Measurements from ENCODE around the gene MAX. TPM values are rescaled to one million over a fixed set of nuclear protein-coding genes. Genes with fewer than 3 reads are reported as not detected.

The MAX gene
- total RNA-seq, 1 experiment from 2014 or later, result 51.3 TPM

DNA sequence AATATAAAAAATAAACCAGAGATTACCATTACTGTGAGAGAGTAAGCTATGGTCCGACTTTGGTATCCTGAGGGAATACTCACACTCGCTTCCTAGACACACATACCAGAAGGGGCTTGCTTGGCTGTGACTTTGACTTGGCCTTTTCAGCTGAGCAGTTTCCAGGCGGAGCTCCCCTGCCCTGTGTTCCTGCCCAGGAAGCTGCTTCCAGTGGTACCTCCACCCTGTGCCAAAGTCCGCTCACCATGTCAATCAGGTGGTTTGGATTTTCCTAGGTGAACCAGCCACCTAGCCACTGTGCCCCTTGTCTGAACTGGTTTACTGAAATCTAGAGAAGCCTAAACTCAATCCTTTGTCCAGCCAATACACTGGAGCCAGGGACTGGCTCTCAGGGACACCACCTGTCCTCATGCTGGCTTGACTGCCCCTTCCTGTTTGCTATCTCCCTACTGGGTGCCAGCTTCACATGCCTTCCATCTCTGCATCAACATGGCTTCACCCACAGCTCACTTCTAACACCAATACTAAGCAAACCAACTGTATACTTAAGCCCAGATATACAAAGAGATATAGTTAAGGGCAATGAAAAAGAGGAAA, 28.6 kb downstream of the MAX start:
- DNase-seq (ENCODE audit: low read depth), result no peak

DNA sequence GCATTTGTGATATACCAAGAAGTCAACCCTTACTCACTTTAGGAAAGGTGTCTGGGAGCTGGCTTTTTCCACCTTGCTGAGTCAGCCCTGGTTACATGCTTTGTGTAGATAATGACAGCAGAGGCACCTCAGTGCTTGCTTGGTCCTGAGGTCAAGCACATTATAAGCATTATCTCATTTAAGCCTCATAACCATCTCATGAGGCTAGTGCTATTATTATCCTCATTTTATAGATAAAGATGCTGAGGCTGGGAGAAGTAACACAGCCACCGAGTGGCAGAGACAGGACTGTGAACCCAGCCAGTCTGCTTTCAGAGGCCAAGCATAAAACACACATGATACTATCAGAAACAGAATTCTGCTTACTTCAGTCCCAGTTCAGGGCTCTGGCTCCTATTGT, 29.4 kb downstream of the MAX start:
- DNase-seq (ENCODE audit: low read depth), result no peak

DNA sequence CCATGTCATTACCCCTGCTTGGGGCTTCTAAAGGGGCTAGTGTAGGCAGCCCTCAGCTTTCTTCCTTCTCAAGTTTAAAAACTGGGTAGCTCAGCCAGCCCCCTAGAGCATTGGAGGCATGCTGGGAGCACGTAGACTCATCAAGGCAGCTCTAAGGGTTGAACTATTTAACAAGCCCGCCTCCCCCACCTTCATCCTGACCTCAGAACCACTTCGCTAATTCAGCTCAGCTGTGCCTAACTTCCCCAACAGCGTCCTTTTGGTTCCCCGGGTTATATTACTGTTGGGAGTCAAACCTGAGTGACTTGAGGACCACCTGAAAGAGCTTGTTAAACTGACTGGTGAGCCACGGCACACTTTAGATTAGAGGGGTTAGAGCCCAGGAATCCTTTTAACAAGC, 30.1 kb downstream of the MAX start:
- no peak for DNase-seq (ENCODE audit: low read depth)

DNA sequence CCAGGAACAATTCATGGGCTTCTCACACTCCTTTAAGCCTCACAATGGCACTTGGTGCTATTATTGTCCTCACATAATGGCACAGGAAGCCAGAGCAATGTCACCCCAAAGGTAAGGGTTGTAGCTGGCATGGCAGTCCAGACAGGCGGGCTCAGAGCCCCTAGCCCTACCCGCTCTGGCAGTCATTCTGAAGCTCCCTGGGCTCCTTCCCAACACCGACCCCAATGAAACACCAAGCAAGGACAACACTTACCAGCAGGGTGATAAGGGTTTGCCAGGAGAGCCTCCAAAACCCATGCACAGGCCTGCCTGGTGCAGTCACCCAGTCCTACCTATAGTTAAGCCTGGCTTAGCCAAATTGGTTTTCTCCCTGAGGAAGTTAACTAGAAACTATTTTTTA, 30.8 kb downstream of the MAX start:
- DNase-seq (ENCODE audit: low read depth), result no peak

DNA sequence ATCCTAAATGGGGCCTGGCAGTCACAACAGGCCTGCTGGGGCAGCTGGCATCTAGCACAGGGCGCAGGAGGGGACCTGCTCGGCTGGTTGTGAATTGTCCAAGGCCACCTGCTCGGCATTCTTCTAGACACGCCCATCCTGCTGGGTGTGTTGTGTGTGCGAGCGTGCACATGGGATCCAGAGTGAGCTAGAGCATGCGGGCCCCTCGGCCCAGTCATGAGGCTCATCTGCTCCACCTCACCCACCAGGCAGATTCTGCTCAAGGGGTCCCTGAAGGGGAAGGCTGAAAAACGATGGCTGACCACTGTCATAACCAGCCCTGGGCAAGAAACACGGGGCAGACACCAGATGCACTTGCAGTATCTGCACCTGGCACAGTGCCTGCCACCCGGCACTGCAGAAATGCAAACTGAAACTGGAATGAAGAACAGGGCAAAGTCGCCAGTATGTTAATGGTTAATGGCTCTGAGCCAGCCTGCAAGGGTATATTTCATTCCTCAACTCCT, 31.8 kb downstream of the MAX start:
- DNase-seq (ENCODE audit: low read depth), result no peak

DNA sequence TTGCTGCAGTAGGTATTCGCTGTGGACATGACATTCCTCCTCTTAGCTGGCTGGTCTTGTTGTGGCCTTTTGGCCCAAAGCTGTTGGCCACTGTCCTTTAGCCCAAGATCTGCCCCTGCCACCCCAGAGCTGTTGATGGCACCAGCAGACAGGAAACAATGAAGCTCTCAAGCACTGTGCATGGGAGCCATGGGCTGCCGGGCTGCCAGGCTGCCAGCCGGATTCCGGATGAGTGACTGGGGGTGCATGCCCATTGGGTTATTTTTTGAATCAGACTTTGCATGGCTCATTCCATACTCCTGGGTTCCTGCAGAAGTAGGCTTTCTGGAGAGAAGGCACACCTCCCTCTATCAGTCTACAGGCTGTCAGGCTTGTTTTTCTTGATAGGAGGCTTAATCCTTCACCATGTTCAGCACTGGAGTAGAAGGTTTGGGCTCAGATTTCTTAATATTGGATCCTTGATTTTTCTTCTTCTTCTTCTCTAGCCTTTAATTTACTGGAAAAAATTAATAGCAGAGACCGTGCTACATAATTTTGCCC, 32.4 kb downstream of the MAX start:
- no peak for DNase-seq (ENCODE audit: low read depth)

DNA sequence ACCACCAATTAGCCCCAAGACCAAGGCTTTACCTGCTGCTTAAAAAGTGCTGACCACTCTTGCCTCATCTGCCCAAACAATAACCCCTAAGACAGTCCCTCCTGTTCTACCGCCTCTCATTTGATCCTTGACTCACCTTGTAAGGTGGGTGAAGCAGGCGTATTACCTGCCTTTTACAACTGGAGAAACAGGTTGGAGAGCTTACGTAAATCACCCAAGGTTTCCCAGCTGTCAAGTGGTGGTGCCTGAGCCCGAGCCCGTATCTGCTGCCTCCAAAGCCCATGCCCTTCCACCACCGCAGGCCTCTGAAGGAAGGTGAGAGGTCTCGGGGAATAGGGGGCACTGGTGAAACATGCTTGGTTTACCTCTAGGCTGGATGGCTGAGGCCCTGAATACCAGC, 36.6 kb downstream of the MAX start:
- DNase-seq (ENCODE audit: low read depth), result no peak

DNA sequence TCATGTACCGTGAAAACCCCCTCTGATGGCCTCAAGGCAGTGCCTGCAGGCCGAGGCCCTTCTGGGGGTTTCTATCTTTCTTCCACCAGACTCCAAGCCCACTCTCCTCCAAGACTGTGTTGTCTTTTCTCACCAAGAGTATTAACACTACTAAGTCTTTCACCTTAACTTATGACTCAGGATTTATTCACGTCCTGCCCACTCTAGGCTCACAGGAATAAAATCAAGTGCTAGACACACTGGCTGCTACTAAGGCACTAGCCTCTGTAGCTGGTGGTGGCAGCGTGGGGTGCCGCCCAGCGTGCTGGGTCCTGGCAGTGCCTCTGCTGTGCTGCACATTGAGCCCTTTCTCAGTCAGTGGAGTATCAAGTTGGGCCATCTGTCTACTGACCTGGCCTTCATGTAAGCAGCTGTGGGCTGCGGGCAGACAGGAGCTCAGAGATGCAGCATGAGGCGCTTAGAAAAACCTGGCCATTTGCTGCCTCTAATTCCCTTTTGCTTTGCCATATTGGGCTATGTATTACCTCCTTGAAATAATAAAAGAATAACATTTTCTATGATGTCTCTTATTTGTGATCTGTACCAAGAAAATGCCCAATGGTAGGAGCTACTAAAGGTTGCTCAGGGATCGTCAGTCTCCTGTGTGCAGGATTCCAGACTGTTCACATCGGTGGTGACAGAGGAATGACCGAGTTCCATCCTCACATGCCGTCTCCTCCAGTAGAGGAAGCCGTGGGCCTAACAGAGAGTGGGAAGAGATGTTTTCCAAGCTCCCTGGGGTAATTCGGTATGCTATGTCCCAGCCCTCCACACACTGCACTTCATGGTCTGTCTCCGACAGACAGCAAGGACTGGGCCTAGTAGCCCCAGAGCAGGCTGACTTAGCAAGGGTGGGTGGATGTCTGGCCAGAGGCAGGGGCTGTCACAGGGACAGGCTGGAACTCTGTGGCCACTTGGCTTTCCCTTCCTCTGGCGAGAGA, 39.9 kb downstream of the MAX start:
- DNase-seq (ENCODE audit: low read depth), result peak; percentile 11

DNA sequence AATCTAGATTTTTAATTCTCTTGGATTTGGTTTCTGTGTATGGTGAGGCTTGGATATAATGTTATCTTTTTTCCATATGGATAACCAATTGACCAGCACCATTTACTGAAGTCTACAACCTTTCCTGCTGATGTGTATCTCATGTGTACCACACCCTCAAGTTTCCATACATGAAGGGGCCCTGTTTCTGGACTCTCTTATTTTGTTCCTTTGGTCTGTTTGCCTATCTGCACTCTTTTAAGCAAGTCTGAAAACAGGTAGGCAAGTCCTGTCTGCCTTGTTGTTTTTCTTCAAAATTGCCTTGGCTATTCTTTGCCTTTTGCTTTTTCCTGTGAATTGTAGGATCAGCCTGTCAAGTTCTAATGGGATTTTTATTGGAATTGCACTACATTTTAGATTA, 44.6 kb downstream of the MAX start:
- DNase-seq (ENCODE audit: low read depth), result no peak

DNA sequence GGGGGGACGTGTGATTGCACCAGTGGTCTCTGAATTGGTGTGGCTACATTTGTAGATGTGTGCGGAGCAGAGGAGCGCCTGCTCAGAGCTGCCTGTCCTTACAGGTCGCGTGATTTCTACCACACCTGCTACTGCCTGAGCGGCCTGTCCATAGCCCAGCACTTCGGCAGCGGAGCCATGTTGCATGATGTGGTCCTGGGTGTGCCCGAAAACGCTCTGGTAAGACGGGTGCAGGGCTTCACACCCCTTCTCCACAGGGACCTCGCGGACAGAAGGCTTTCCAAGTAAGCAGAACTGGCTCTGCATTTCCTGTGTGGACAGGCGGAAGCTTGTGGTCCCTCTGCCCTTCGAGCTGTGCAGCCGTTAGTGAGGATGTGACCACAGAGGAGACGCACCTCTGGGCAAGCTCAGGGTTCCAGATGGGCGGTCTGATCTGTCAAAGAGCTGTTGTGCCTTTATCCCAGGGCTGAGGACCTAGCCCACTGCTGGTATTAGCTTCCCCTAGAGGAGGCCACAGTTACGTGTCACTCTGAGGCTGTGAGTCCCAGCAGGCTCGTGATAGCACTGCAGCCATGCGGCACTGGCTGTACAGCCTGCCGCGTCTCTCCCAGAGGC, 47.7 kb downstream of the MAX start:
- no peak for DNase-seq (ENCODE audit: low read depth)

DNA sequence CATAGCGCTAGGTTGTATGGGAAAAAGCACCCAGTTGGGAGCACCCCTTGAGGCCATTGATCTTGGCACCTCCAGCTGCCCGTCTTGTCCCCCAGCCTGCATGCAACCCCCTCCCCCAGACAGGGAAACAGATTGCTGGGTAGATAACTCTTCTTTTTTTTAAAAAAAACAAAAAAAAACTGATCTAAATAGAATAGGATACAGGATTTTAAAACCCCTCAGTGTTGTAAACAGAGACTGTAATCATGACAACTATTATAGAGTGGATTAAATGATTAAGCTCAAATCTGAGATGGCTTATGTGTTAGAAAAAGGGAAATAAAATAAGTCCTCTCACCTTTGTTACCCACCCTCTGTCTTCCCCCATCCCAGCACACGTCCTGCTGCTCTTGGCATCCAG, 48.9 kb downstream of the MAX start:
- DNase-seq (ENCODE audit: low read depth), result no peak

DNA sequence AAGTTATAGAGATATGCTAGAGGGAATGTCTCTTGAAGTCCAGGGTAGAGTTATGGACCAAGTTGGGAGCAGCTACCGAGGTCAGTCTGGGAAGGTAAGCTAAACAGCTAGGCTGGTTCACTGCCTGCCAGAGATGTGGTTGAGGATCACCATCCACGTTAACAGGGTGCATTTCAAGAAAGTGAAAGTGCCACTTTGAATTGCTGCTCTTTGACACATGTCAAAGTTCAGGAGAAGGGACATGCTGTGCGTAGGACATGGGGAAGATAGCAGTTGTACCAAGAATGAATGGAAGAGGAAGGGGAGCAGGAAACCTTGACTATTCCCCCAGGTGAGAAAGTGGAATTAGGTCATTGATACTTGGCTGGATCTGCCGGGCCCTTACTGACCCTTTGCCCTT, 49.5 kb downstream of the MAX start:
- no peak for DNase-seq (ENCODE audit: low read depth)

DNA sequence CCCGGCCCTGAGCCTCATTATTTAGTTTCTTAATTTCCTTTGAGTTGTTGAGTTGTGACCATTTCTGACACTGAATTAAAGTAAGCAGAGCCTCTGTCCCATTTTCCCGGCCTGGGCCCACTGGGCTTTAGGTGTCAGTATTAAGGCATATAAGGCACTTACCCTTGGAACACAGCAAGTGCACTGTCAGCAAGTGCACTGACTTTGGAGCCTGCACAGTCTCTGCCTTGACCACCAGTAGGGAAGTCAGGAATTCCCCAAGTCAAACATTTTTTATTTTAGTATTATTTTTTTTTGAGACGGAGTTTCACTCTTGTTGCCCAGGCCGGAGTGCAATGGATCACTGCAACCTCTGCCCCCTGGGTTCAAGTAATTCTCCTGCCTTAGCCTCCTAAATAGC, 56.6 kb downstream of the MAX start:
- DNase-seq (ENCODE audit: low read depth), result no peak

DNA sequence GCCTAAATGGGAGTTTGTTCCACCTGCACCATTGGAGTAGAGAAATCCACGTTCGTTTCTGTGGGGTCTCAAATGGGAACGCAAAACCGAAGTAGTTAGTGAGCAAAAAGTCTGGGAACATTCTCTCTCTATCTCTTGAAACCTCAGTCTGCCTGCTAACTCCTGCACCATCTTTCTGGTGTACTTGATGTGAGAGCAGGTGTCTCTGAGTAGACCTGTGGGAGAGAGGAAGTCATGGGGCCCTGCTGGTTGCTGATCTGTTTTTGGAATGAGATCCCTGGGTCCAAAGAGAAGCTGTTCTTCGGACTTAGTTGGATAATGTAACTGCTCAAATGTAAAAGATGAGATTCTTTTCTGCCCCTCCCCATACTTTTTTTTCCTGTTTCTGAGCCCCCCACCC, 57.3 kb downstream of the MAX start:
- no peak for DNase-seq (ENCODE audit: low read depth)

DNA sequence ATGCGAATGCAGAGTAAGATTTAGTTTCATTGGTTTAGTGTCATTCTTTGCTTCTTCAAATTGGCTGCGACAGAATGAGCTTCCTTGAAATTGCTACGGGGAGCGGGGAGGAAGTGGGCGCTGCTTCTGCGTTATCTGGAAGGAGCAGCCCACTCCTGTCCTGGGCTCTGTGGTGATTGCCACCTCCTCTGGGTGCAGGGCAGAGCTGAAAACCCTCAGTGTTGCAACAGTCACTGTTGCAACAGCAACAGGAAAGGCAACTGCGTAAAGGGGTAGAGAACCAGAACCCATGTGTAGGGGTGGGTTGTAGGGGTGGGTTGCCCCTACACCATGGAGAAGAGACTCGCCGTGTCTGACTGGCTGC, 57.7 kb downstream of the MAX start:
- no peak for DNase-seq (ENCODE audit: low read depth)

DNA sequence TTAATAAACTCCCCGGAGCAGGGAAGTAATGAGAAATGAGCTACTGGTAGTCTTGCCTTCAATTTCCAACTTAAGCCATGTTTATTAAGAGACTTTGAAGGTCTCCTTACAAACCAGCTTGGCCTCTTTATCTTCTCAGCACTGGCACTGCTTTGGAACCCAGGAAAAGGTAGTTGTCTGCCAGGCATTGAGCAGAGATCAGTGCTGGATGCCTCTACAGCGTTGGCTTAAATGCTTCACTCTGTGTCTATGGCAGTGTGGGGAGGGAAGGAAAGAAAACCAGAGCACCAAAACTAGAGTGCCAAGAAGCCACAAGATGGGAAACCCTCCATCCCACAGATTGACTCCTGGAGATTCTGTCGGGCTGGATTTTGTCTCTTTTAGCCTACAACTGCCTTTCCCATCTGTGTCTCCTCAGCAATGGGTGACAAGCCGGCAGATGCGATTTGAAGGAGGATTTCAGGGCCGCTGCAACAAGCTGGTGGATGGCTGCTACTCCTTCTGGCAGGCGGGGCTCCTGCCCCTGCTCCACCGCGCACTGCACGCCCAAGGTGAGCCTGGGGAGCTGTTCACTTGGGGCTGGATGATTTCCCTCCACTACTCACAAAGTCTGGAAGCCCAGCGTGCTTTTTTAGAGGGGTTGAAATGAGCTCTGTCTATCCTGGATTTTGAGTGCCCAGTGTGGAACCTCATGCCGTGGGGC, 58.3 kb downstream of the MAX start:
- DNase-seq (ENCODE audit: low read depth), result no peak

DNA sequence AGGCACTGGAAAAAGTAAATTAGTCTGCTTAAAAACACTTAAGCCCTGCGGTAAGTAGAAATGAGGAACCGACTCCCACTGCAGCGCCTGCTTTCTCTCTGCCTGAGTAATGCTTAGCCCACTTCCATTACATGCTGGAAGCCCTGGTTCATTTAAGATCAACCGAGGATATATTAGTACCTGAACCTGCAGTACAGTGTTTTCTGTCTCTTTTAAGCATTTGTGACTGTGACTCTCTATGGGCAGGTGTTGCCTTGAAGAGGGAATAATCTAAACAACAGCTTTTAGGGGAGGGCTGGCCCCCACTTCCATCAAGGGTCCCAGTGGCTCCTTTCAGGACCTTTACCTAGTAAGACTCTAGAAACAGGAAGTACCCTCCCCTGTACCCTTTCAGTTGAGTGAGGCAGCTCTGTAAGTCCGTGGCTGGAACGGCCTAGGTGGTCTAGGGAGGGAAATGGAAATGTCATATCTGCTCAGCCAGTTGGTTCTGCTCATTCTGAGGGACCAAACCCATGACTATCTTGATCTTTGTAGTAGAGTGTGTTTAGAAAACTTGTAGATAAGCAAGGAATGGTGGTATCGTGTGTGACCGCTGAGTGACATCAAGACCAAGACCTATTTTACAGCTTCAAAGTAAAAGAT, 59.5 kb downstream of the MAX start:
- no peak for DNase-seq (ENCODE audit: low read depth)

DNA sequence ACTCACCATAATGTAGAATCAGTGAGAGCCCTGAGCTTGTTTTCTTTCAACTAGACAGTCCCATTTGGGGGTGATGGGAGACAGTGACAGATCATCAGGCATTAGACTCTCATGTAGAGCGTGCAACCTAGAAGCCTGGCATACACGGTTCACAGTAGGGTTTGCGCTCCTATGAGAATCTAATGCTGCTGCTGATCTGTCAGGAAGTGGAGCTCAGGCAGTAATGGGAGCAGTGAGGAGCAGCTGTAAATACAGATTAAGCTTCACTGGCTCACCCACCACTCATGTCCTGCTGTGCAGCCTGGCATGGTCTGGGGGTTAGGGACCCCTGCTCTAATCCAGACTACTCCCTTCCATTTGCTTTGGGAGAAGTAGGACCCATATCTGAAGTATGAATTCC, 60.0 kb downstream of the MAX start:
- DNase-seq (ENCODE audit: low read depth), result no peak

DNA sequence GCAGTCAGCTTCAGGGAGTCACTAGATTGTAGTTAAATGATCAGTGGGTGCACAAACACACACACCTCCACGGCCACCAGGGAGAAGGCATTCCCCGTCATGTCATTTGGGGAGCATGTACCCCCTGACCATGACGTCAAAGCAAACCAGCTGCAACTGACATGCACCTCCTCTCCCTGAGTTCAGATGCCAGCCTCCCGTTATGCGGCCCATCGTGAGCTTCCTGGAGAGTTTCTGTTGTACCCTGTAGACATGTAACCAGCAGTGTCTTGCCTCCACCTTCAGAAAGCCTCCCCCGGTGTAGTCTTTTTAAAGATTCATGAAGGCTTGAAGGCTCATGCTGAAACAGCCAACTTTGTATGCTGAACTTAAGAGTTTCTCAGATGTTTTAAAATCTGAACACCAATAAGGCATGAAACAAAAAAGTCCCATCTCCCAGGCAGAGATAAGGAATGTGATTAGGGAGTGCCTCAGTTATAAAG, 60.8 kb downstream of the MAX start:
- DNase-seq (ENCODE audit: low read depth), result no peak

DNA sequence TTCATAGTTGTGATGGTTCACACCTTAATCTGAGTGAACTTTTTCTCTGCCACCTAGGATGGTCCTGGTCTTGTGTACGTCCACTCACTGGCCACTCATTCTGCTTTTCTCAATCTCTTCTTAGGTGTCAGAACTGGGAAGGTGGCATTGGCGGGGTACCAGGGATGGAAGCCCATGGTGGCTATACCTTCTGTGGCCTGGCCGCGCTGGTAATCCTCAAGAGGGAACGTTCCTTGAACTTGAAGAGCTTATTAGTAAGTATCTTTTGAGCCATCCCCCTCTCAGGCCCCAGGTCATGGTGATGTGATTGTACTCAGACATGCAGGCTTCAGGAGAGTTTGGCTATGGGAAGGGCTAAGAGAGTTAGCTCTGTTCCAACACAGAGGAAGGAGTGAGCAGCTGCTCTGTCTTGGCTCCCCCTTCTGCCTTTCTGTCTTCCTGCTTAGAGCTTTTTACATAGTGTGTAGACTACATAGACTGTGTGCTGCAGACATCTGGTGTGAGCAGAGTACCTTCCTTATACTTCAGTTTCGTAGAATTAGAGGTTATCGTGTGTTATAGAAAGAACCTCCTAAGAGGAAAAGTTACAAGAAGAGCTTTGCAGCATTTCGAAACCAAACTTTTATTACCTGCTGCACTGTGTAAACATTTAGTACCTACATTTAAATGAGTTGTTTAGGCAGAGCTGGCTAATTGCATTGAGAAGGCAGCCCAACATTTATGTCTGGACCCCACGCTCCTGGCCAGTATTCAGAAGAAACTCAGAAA, 61.5 kb downstream of the MAX start:
- no peak for DNase-seq (ENCODE audit: low read depth)

DNA sequence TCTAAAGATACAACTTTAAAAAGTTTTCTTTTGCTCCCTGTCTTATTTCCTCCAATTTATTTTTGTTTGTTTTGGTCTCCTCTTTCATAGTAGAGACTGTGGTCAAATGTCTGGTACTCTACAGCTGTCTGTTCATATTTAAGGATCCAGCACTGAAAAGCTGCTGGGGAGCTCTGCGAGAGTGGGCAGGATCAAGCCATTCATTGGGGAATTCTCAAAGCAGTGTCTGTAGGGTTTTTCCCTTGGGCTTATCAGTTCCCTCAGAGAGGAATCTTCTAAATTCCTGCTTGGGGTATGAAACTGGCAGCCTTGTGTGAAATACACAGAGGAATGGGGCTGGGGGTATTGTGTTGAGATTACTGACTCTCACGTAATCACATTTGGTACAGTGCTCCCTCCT, 63.4 kb downstream of the MAX start:
- no peak for DNase-seq (ENCODE audit: low read depth)
